ENCODE data around the gene DDR1. TPM values are rescaled to one million over a fixed set of nuclear protein-coding genes. Genes with fewer than 3 reads are reported as not detected.

The DDR1 gene
- total RNA-seq (2022; extraction: Qiagen RNA extraction; ENCODE audit: low read depth), result 42.6 to 57.5 TPM (median 51.4 TPM) in 5 replicates

GRCh38 chr6:30883685-30884520 is at the start of gene DDR1:
Gene DDR1 (plus strand): TSS chr6:30884519. CDS start chr6:30888730, 4,211 bp downstream.

GRCh38 chr6:30907758-30908591 is 23.7 kb downstream of the DDR1 start, which contains the start of gene GTF2H4:
Gene GTF2H4 (plus strand): TSS chr6:30908207.

GRCh38 chr6:30914076-30914853 is 29.9 kb downstream of the DDR1 start, which contains the start of gene VARS2:
Gene VARS2 (plus strand): TSS chr6:30914238. CDS start chr6:30914837, 599 bp downstream.

GRCh38 chr6:30931969-30932645 is 47.8 kb downstream of the DDR1 start, which contains the start of gene SFTA2:
Gene SFTA2 (minus strand): TSS chr6:30932170. CDS start chr6:30932096, 74 bp downstream.

GRCh38 chr6:30940361-30940986 is 56.2 kb downstream of the DDR1 start, which contains the start of gene MUCL3:
Gene MUCL3 (plus strand): TSS chr6:30940973. CDS start chr6:30941000, 27 bp downstream.

Other genes with a start within 250 kb of the DDR1 start
- 11.2 to 14.0 TPM (median 12.9 TPM) in 5 replicates for gene C6orf136, start 237.4 kb upstream of the DDR1 start, total RNA-seq (2022; extraction: Qiagen RNA extraction; ENCODE audit: low read depth)
- 26.8 to 31.1 TPM (median 28.9 TPM) in 5 replicates for gene DHX16, start 211.5 kb upstream of the DDR1 start, total RNA-seq (2022; extraction: Qiagen RNA extraction; ENCODE audit: low read depth)
- 43.3 to 50.2 TPM (median 44.3 TPM) in 5 replicates for gene PPP1R18, start 197.9 kb upstream of the DDR1 start, total RNA-seq (2022; extraction: Qiagen RNA extraction; ENCODE audit: low read depth)
- 21.9 to 32.3 TPM (median 27.8 TPM) in 5 replicates for gene NRM, start 193.5 kb upstream of the DDR1 start, total RNA-seq (2022; extraction: Qiagen RNA extraction; ENCODE audit: low read depth)
- 14.2 to 22.0 TPM (median 16.7 TPM) in 5 replicates for gene MDC1, start 167.2 kb upstream of the DDR1 start, total RNA-seq (2022; extraction: Qiagen RNA extraction; ENCODE audit: low read depth)
- gene TUBB, start 164.2 kb upstream of the DDR1 start, total RNA-seq (2022; extraction: Qiagen RNA extraction; ENCODE audit: low read depth), result 783 to 980 TPM (median 907 TPM) in 5 replicates
- gene FLOT1, start 141.8 kb upstream of the DDR1 start, total RNA-seq (2022; extraction: Qiagen RNA extraction; ENCODE audit: low read depth), result 74.8 to 92.4 TPM (median 91.3 TPM) in 5 replicates
- 97.7 to 162 TPM (median 152 TPM) in 5 replicates for gene IER3, start 140.0 kb upstream of the DDR1 start, total RNA-seq (2022; extraction: Qiagen RNA extraction; ENCODE audit: low read depth)
- gene GTF2H4, start 23.7 kb downstream of the DDR1 start, total RNA-seq (2022; extraction: Qiagen RNA extraction; ENCODE audit: low read depth), result 14.8 to 23.5 TPM (median 19.2 TPM) in 5 replicates
- gene VARS2, start 29.7 kb downstream of the DDR1 start, total RNA-seq (2022; extraction: Qiagen RNA extraction; ENCODE audit: low read depth), result 9.1 to 11.7 TPM (median 11.2 TPM) in 5 replicates
- not detected in 5 replicates for gene SFTA2, start 47.7 kb downstream of the DDR1 start, total RNA-seq (2022; extraction: Qiagen RNA extraction; ENCODE audit: low read depth)
- gene MUCL3, start 56.5 kb downstream of the DDR1 start, total RNA-seq (2022; extraction: Qiagen RNA extraction; ENCODE audit: low read depth), result 0.01 to 0.05 TPM (median 0.02 TPM) in 3 of 5 replicates, not detected in the others
- gene MUC21, start 99.2 kb downstream of the DDR1 start, total RNA-seq (2022; extraction: Qiagen RNA extraction; ENCODE audit: low read depth), result not detected in 5 replicates
- gene MUC22, start 126.0 kb downstream of the DDR1 start, total RNA-seq (2022; extraction: Qiagen RNA extraction; ENCODE audit: low read depth), result 0.01 to 0.03 TPM in 2 of 5 replicates, not detected in the others
- not detected in 5 replicates for gene C6orf15, start 228.1 kb downstream of the DDR1 start, total RNA-seq (2022; extraction: Qiagen RNA extraction; ENCODE audit: low read depth)
- 3.0 to 4.4 TPM (median 4.1 TPM) in 5 replicates for gene PSORS1C1, start 230.3 kb downstream of the DDR1 start, total RNA-seq (2022; extraction: Qiagen RNA extraction; ENCODE audit: low read depth)
- gene CDSN, start 235.9 kb downstream of the DDR1 start, total RNA-seq (2022; extraction: Qiagen RNA extraction; ENCODE audit: low read depth), result not detected in 5 replicates

Data from A549 treated with RU486 at 1 μM for 4 hours (cell line).